ENCODE data around the gene INS.

The INS gene

DNA sequence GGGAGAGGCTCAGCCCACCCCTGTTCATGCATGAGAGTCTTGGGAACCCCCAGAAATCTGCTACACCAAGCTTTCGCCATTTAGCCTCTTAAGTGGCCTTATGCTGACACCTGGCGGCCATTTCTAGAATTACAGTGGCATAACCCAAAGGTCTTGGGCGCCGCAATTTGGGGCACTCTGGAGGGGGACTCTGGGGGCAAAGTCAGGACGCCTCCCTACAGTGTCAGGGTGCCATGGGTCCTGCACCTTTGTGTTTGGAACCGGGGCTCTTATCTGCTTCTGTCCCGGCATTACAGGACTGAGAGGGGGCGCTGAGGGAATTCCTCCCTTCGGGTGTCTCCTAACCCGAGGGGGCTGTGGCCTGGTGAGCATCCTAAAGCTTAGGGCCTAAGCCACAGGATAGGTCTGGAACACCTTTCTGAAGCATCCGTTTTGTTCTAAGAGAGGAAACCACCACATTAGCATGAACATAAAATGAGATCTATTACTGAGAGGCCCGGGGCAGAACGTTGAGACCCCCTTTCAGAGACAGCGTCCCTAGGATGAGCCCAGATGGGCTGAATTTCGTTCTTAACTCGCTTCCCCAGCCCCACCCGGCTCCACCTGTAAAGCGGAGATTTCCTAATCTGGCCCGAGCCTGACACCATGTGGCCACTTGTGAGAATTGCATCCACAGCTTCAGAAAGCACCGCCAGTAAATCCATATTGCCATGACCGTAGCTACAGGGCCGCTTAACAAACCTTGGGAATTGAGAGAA lies 9.3 kb downstream of the INS start:
- H3K4me3 ChIP-seq = no peak overlapping the region
- peaks cover 29% of the 10 kb centered on the region; the same call in 1 of the 2 replicates for H4K20me1 ChIP-seq
- TF ChIP-seq Cebpa-rat (IDR thresholded peaks at IDR 0.05) = no peak
- peak overlapping the region; percentile 62 for H3K4me2 ChIP-seq
- H3K9ac ChIP-seq = no peak overlapping the region
- no peaks in the 10 kb centered on the region for H3K9me3 ChIP-seq
- H3K27ac ChIP-seq = no peak overlapping the region
- H3K36me3 ChIP-seq = no peaks in the 10 kb centered on the region
- peaks cover 46% of the 10 kb centered on the region for H3K27me3 ChIP-seq
- peaks cover 19% of the 10 kb centered on the region for H3K4me1 ChIP-seq

DNA sequence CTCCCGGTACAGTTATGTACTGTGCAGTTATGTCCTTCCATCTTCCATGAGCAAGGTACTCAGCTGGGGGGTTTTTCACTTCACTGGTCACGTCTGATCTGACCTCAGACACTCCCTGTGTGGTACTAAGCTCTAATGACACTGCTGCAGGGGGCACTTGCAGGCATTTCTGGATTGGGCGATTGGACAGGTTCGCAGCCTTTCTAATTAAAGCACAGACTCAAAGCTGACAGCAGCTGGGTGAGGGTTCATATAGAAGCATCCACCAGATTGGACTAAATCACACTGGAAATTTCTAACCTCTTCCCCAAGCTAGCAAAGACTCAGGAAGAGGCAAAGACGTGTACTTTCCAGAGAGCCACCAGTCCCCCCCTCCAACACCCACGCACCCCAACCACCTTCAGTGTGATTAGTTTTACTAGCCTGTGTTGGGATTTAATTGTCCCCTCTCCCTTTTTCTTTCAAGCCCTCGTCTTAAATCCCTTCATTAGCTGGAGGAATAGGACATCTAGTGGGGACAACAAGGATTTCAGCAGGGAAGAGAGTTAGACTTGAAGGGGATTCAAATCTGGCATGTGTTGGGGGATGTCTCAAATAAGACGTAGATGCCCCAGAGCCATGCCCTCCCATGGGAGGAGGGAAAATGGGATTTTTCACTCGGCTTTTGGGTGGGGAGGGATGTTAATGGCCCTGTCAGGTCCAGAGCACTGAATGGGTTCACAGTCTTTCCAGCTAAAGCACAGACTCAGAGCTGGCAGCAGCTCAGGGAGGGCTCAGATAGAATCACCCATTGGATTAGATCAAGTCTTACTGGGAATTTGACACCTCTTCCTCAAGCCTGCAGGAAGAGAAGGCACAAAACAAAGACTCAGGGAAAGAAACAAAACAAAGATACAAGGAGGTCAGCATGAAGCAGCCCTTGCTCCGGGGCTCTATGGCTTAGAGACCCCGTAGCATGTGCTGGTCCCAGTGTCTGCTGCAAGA lies 10.9 kb downstream of the INS start:
- no peak overlapping the region for H3K4me2 ChIP-seq
- H3K4me3 ChIP-seq = no peak overlapping the region
- peaks cover 44% of the 10 kb centered on the region for H4K20me1 ChIP-seq
- H3K36me3 ChIP-seq = no peaks in the 10 kb centered on the region
- TF ChIP-seq Cebpa-rat (IDR thresholded peaks at IDR 0.05) = no peak
- no peaks in the 10 kb centered on the region for H3K9me3 ChIP-seq
- H3K27ac ChIP-seq = no peak overlapping the region
- peaks cover 61% of the 10 kb centered on the region for H3K27me3 ChIP-seq
- no peak overlapping the region for H3K9ac ChIP-seq
- peaks cover 16% of the 10 kb centered on the region for H3K4me1 ChIP-seq

DNA sequence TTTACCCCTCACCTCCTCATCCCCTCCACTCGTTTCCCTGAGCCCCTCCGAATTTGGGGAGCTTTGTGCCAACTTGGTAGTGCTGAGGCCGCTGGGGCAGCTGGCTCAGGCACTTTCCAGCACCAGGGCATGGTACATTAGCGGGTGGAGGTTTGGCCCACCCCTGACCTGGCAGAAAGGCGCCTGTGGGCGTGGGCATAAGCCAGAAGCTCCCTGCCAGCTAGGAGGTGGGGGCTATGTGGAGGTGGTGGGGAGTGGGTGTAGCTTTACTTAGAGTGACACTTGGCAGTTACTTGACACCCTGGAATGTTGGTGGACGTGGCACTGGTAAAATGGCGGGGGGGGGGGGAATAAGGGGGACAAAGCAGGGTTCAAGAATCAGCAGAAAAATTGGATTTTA lies 11.5 kb downstream of the INS start:
- no peak overlapping the region for H3K9ac ChIP-seq
- no peak for TF ChIP-seq Cebpa-rat (IDR thresholded peaks at IDR 0.05)
- H3K27ac ChIP-seq = no peak overlapping the region
- no peaks in the 10 kb centered on the region for H3K36me3 ChIP-seq
- peaks cover 68% of the 10 kb centered on the region for H3K27me3 ChIP-seq
- no peak overlapping the region for H3K4me2 ChIP-seq
- H3K4me3 ChIP-seq = no peak overlapping the region
- H3K9me3 ChIP-seq = no peaks in the 10 kb centered on the region
- peaks cover 16% of the 10 kb centered on the region for H3K4me1 ChIP-seq
- peaks cover 49% of the 10 kb centered on the region for H4K20me1 ChIP-seq

DNA sequence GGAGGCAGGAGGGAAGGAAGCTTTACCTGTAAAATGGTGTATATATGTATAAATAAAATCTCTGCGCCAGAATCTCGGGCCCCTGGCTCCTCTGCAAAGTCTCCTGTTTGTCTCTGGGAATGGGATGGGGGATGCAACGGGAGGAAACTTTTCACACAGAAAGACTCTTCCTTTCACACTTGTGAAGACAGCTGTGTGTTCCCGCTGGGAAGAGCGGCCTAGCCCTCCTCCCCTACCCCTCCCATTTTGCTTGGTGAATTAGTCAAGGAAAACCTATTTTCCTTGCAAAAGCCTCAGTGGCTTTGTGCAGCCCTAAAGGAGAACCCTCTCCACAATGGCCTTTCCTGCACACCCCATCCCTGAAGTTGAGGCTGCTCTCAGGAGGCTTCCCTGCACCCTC lies 12.4 kb downstream of the INS start:
- no peaks in the 10 kb centered on the region for H3K36me3 ChIP-seq
- no peak for TF ChIP-seq Cebpa-rat (IDR thresholded peaks at IDR 0.05)
- H4K20me1 ChIP-seq = peaks cover 58% of the 10 kb centered on the region
- H3K27me3 ChIP-seq = peaks cover 77% of the 10 kb centered on the region
- peaks cover 20% of the 10 kb centered on the region for H3K4me1 ChIP-seq
- H3K27ac ChIP-seq = no peak overlapping the region
- no peak overlapping the region for H3K4me2 ChIP-seq
- no peak overlapping the region for H3K9ac ChIP-seq
- H3K4me3 ChIP-seq = no peak overlapping the region
- no peaks in the 10 kb centered on the region for H3K9me3 ChIP-seq

DNA sequence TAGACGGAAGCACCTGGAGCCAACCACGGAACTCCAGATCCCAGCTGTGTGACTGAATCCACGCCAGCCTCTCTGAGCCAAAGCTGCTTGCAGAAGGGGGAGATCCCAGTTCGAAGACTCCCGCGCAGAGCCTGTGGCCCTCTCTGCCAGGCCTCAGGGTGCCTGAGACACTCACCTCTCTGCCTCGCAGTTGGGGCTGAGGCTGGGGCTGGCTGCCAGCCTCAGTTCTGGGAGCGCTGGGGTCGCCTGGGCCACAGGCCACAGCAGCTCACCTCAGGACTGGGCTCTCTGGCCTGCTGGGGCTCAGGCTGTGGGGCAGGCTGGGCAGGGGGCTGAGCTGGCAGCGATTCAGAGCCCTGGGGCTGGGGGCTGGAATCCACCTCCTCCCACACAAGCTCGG lies 13.6 kb downstream of the INS start:
- Histone ChIP-seq H3K27me3 (peaks cover 89% of the 10 kb centered on the region), H3K4me1 (peaks cover 20% of the 10 kb centered on the region)

DNA sequence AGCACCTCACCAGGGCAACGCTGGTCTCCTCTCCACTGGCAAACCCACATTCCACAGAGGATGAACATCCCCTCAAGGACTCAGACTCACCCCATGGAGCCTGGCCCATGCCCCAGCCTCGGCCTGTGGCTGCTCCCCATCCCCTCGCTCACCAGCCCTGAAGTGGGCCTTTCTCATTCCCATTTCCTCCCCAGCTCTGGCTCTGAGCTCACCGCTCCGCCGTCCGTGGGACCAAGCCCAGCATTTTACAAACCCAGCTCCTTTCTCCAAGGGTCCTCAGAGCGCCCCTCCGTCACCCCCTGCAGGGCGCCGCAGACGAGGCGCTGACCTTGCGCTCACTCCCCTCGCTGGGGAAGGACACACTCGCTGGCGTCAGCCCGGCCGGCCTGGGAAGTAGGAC lies 15.0 kb downstream of the INS start:
- Histone ChIP-seq H3K4me2 (no peak overlapping the region), H3K9me3 (no peaks in the 10 kb centered on the region), H4K20me1 (peaks cover 74% of the 10 kb centered on the region), H3K4me1 (peaks cover 12% of the 10 kb centered on the region; the same call in 1 of the 2 replicates), H3K9ac (no peak overlapping the region), H3K27ac (no peak overlapping the region), H3K4me3 (no peak overlapping the region), H3K36me3 (no peaks in the 10 kb centered on the region), H3K27me3 (peaks cover 100% of the 10 kb centered on the region)
- TF ChIP-seq Cebpa-rat (IDR thresholded peaks at IDR 0.05) = no peak

More for the DNA sequence above, 13.6 kb downstream of the INS start:
- H3K4me3 ChIP-seq = no peak overlapping the region
- no peak for TF ChIP-seq Cebpa-rat (IDR thresholded peaks at IDR 0.05)
- H4K20me1 ChIP-seq = peaks cover 62% of the 10 kb centered on the region
- 0 out of 2 replicates have a peak overlapping the region, but pooled peaks have one; percentile 37 for H3K4me2 ChIP-seq
- no peaks in the 10 kb centered on the region for H3K9me3 ChIP-seq
- H3K9ac ChIP-seq = no peak overlapping the region
- no peaks in the 10 kb centered on the region for H3K36me3 ChIP-seq
- no peak overlapping the region for H3K27ac ChIP-seq

DNA sequence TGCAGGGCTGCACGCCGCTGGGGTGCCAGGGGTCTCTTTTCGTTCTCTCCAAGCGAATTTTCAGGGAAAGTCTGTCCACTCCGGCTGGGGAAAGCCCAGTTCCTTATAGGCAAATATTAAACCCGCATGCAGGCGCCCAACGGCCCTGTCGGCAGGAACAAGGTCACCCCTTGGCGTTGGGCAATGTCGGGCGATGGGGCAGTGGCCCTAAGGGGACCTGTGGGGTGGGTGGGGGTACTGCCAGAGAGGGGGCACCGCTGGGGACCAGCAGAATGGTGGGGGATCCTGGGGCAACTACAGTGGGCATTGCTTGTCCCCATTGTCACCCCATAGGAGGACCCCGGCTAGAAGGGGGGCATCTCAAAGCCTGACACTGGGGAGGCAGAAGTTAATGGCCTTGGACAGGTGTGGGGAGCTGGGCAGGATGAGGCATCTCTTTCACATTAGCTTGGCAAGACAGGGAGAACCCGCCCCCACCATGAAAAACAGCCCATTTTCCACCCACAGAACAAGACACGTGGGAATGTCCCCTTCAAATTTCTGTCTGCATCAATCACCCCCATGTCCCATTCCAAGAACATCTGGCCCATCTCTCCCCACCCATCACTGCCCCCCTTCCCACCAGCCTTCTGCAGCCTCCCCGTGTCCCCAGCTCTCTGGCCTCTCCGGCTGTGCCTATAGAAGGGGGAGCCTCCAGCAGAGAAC lies 16.3 kb downstream of the INS start:
- Histone ChIP-seq H3K27me3 (peaks cover 100% of the 10 kb centered on the region), H3K27ac (no peak overlapping the region), H3K9me3 (no peaks in the 10 kb centered on the region), H3K36me3 (no peaks in the 10 kb centered on the region), H3K4me1 (peaks cover 12% of the 10 kb centered on the region; the same call in 1 of the 2 replicates), H3K4me3 (no peak overlapping the region), H4K20me1 (peaks cover 84% of the 10 kb centered on the region), H3K9ac (no peak overlapping the region), H3K4me2 (no peak overlapping the region)
- no peak for TF ChIP-seq Cebpa-rat (IDR thresholded peaks at IDR 0.05)

DNA sequence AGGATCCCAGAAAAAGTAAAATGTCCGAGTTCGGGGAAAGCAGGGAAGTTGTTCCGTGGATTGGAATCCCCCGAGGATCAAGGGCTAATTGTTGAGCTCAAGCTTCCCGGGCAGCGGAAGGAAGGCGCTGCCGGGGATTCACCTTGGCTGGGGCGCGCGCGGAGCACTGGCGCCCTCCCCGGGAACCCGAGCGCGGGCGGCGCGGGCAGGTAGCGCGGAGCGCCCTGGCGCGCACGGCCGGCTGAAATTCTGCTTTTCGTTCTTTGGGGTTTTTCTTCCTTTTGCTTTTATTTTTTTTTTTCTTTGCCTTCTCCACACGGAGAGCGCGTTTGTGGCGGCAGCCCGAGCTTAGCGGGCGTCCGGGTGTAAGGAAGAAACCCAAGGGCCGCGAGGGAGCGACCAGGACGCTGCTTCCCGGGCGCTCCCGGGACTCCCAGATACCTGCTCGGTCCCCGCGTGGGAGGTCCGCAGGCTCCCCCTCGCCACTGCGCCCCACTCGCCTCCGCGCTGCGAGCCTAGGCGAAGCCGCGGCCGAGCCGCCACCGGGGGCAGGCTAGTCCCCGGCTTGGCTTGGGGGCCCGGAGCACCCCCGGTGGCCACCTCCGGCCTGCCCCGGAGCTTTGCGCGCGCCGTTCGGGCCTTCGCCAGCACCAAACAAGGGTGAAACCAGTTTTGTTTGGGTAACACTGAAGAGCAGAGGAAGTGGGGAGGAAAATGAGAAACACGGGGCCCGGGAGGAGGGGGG lies 17.0 kb downstream of the INS start:
- Histone ChIP-seq H3K27ac (no peak overlapping the region), H3K9me3 (no peaks in the 10 kb centered on the region), H4K20me1 (peaks cover 80% of the 10 kb centered on the region), H3K4me1 (peaks cover 12% of the 10 kb centered on the region; the same call in 1 of the 2 replicates), H3K9ac (no peak overlapping the region), H3K4me2 (peak overlapping the region; percentile 9; the same call in 1 of the 2 replicates), H3K36me3 (no peaks in the 10 kb centered on the region), H3K4me3 (no peak overlapping the region), H3K27me3 (peaks cover 100% of the 10 kb centered on the region)
- no peak for TF ChIP-seq Cebpa-rat (IDR thresholded peaks at IDR 0.05)

DNA sequence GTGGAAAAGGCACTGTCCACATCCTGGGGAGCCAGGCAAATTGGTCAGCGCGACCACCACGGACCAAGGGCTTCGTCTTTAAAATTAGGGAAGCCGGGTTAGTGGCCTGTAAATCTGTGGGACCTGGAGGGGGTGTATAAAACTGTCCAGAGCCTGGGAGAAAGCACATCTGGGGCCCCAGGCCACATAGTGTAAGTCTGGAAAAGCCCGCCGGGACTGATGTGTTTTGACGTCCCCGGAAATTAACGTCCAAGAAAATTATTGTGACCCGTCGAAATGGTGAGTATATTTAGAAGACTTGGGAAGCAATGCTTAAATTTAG lies 17.6 kb downstream of the INS start:
- Histone ChIP-seq H3K9ac (no peak overlapping the region), H3K27ac (no peak overlapping the region), H3K4me2 (peak overlapping the region; percentile 9; the same call in 1 of the 2 replicates), H3K27me3 (peaks cover 100% of the 10 kb centered on the region), H3K9me3 (no peaks in the 10 kb centered on the region), H3K36me3 (no peaks in the 10 kb centered on the region), H3K4me3 (no peak overlapping the region), H3K4me1 (peaks cover 12% of the 10 kb centered on the region; the same call in 1 of the 2 replicates), H4K20me1 (peaks cover 75% of the 10 kb centered on the region)
- TF ChIP-seq Cebpa-rat (IDR thresholded peaks at IDR 0.05) = no peak

Measured in BLaER1 (cell line).